GM23338 (cell line): ENCODE data around the gene STIP1. TPM values are rescaled to one million over a fixed set of nuclear protein-coding genes. Genes with fewer than 3 reads are reported as not detected.

Source experiments
- ATAC-seq: fragments of 200-7000 bp; cut with Tn5 transposase; 3 replicates; pipeline ENCODE4 v1.9.1; 2020
- DNase-seq: peaks from one replicate; pipeline ENCODE4 v3.0.0-alpha.2; 2015; ENCODE audit warnings: low spot score
- H2AFZ ChIP-seq: fragments of 200-600 bp; sonication (generic); 2 replicates; pipeline ENCODE4 v1.8.0; 2016; ENCODE audit warnings: antibody characterized with exemption, mild to moderate bottlenecking, moderate library complexity
- H3F3A ChIP-seq: fragments of 200-600 bp; sonication (generic); replicated peaks from 2 replicates; pipeline ENCODE4 v1.8.0; 2017; ENCODE audit warnings: antibody characterized with exemption, mixed run types, low read depth
- H3K27ac ChIP-seq: fragments of 200-600 bp; sonication (generic); 2 replicates; pipeline ENCODE4 v1.6.1; 2016; ENCODE audit warnings: low read depth
- H3K27me3 ChIP-seq: fragments of 200-600 bp; sonication (generic); 2 replicates; pipeline ENCODE4 v1.8.0; 2016; ENCODE audit warnings: mild to moderate bottlenecking, mixed run types, moderate library complexity; ENCODE audit not compliant: insufficient read depth
- H3K36me3 ChIP-seq: fragments of 200-600 bp; sonication (generic); 2 replicates; pipeline ENCODE4 v1.8.0; 2016; ENCODE audit warnings: mild to moderate bottlenecking; ENCODE audit not compliant: insufficient read depth
- H3K4me1 ChIP-seq: fragments of 200-600 bp; sonication (generic); 2 replicates; pipeline ENCODE4 v1.8.0; 2016; ENCODE audit warnings: mild to moderate bottlenecking, moderate library complexity; ENCODE audit not compliant: insufficient read depth
- H3K4me2 ChIP-seq: fragments of 200-600 bp; sonication (generic); 2 replicates; pipeline ENCODE4 v1.7.1; 2017; ENCODE audit warnings: mixed run types
- H3K4me3 ChIP-seq: fragments of 200-600 bp; sonication (generic); 2 replicates; pipeline ENCODE4 v1.6.1; 2016; ENCODE audit warnings: mixed run types
- H3K79me2 ChIP-seq: fragments of 200-600 bp; sonication (generic); replicated peaks from 2 replicates; pipeline ENCODE4 v1.8.0; 2017; ENCODE audit warnings: mild to moderate bottlenecking; ENCODE audit not compliant: insufficient read depth
- H3K9me2 ChIP-seq: fragments of 200-600 bp; sonication (generic); 2 replicates; pipeline ENCODE4 v1.8.0; 2017; ENCODE audit not compliant: insufficient read depth
- H4K20me1 ChIP-seq: fragments of 200-600 bp; sonication (generic); replicated peaks from 2 replicates; pipeline ENCODE4 v1.8.0; 2017; ENCODE audit warnings: mild to moderate bottlenecking; ENCODE audit not compliant: insufficient read depth
- H3K27ac Mint-ChIP-seq: 2 replicates; pipeline ENCODE4 v1.8.0; 2020; ENCODE audit warnings: inconsistent platforms, mild to moderate bottlenecking, moderate library complexity, mixed read lengths
- H3K27me3 Mint-ChIP-seq: 3 replicates; pipeline ENCODE4 v1.8.0; 2022; ENCODE audit warnings: low read depth, mild to moderate bottlenecking, moderate library complexity, mixed read lengths, inconsistent platforms; ENCODE audit not compliant: insufficient read depth, poor library complexity
- H3K36me3 Mint-ChIP-seq: 3 replicates; pipeline ENCODE4 v1.8.0; 2021; ENCODE audit warnings: low read depth, mild to moderate bottlenecking, inconsistent platforms, moderate library complexity, mixed read lengths
- H3K4me1 Mint-ChIP-seq: 3 replicates; pipeline ENCODE4 v1.8.0; 2020; ENCODE audit warnings: mild to moderate bottlenecking, inconsistent platforms, mixed read lengths
- H3K4me3 Mint-ChIP-seq: 3 replicates; pipeline ENCODE4 v1.8.0; 2021; ENCODE audit warnings: moderate library complexity, mild to moderate bottlenecking, inconsistent platforms, mixed read lengths
- H3K9me3 Mint-ChIP-seq: 3 replicates; pipeline ENCODE4 v1.8.0; 2020; ENCODE audit warnings: moderate library complexity, mild to moderate bottlenecking, inconsistent platforms, mixed read lengths
- JUNB ChIP-seq: IDR thresholded peaks from one replicate; pipeline ENCODE4 v1.6.1; 2016; ENCODE audit warnings: antibody characterized with exemption; ENCODE audit not compliant: unreplicated experiment
- POLR2AphosphoS5 ChIP-seq: IDR thresholded peaks from 2 replicates; pipeline ENCODE4 v1.6.1; 2016; ENCODE audit warnings: antibody characterized with exemption, low read depth
- ZNF462 ChIP-seq: fragments of 250-450 bp; sonication (Bioruptor Pico); IDR thresholded peaks from 2 replicates; pipeline ENCODE4 v1.5.0; 2020; ENCODE audit warnings: mild to moderate bottlenecking, moderate library complexity
- polyA plus RNA-seq: library from polyadenylated mRNA; unstranded; fragments of >200 nt; fragmentation: Nextera tagmentation; extraction: Ambion mirVana; gene quantifications from 2 replicates; pipeline ENCODE4 v1.2.1, GENCODE V29; 2016
- total RNA-seq: library from RNA; depleted of rRNA; stranded (reverse); fragments of >200 nt; shearing (Covaris generic); gene quantifications from 2 replicates; pipeline ENCODE4 v1.2.3, GENCODE V29; 2014

The STIP1 gene
- total and polyA plus RNA-seq, 2 experiments from 2014 or later, result 213 to 351 TPM

GRCh38 chr11:64232967-64233315 is 47.0 kb downstream of the STIP1 start (continued):
- TF ChIP-seq ZNF462 (CRISPR knock-in tag) (no peak), JUNB (no peak)

- Mint-ChIP-seq H3K27ac (no peak within 1 kb of the TSS), H3K4me3 (peak within 1 kb of the TSS; percentile 83), H3K9me3 (no peaks in the 10 kb centered on the region), H3K27me3 (peaks cover 27% of the 10 kb centered on the region), H3K36me3 (peaks cover 11% of the 10 kb centered on the region), H3K4me1 (peaks cover 20% of the 10 kb centered on the region)
- Histone ChIP-seq H3K4me3 (peak within 1 kb of the TSS; percentile 79), H3F3A (peaks cover 25% of the 10 kb centered on the region), H3K4me2 (peak within 1 kb of the TSS; percentile 92), H2AFZ (peak within 1 kb of the TSS; percentile 63), H3K36me3 (no peaks in the 10 kb centered on the region), H3K27ac (no peak within 1 kb of the TSS), H4K20me1 (no peaks in the 10 kb centered on the region), H3K4me1 (peaks cover 17% of the 10 kb centered on the region; the same call in 1 of the 2 replicates), H3K79me2 (peaks cover 4% of the 10 kb centered on the region; the same call in 1 of the 2 replicates), H3K27me3 (peaks cover 23% of the 10 kb centered on the region; the same call in 1 of the 2 replicates), H3K9me2 (no peaks in the 10 kb centered on the region)
- ATAC-seq (peak; percentile 16), DNase-seq (peak; percentile 71)
- TF ChIP-seq POLR2AphosphoS5 (peak; percentile 65), JUNB (no peak)
Measured at GRCh38 chr11:64233913-64234586, 48.1 kb downstream of the STIP1 start, which contains the start of gene VEGFB. Gene VEGFB (plus strand): TSS chr11:64234584. CDS start chr11:64234834, 250 bp downstream.
